HG03469 (cell line): Measurements from ENCODE around the gene DDR2.

Source experiments
- ATAC-seq: cut with Tn5 transposase; IDR thresholded peaks from one replicate; pipeline ENCODE4 v1.9.1; 2021; ENCODE audit warnings: mild to moderate bottlenecking, moderate library complexity, moderate number of reproducible peaks; ENCODE audit not compliant: unreplicated experiment

DDR2 gene

GRCh38 chr1:162670928-162671663 lies 38.8 kb downstream of the DDR2 start:
- ATAC-seq, result no peak

- ATAC-seq, result no peak
Measured at GRCh38 chr1:162671664-162672410, 39.6 kb downstream of the DDR2 start.

- ATAC-seq, result no peak
Measured at GRCh38 chr1:162672622-162673260, 40.5 kb downstream of the DDR2 start.

- no peak for ATAC-seq
Measured at GRCh38 chr1:162674034-162674608, 41.9 kb downstream of the DDR2 start.

GRCh38 chr1:162676087-162676486 lies 43.8 kb downstream of the DDR2 start:
- ATAC-seq, result no peak

- ATAC-seq, result no peak
Measured at GRCh38 chr1:162676750-162677149, 44.5 kb downstream of the DDR2 start.

GRCh38 chr1:162677607-162678371 lies 45.5 kb downstream of the DDR2 start:
- no peak for ATAC-seq

GRCh38 chr1:162678439-162678838 lies 46.2 kb downstream of the DDR2 start:
- ATAC-seq, result no peak

GRCh38 chr1:162679298-162679697 lies 47.0 kb downstream of the DDR2 start:
- no peak for ATAC-seq

GRCh38 chr1:162680419-162681121 lies 48.3 kb downstream of the DDR2 start:
- ATAC-seq, result no peak

- ATAC-seq, result no peak
Measured at GRCh38 chr1:162681122-162681436, 48.8 kb downstream of the DDR2 start.

GRCh38 chr1:162682013-162682419 lies 49.8 kb downstream of the DDR2 start:
- ATAC-seq, result no peak

- no peak for ATAC-seq
Measured at GRCh38 chr1:162687870-162688269, 55.6 kb downstream of the DDR2 start.

GRCh38 chr1:162688521-162688920 lies 56.3 kb downstream of the DDR2 start:
- no peak for ATAC-seq

- no peak for ATAC-seq
Measured at GRCh38 chr1:162688931-162689330, 56.7 kb downstream of the DDR2 start.

- no peak for ATAC-seq
Measured at GRCh38 chr1:162689745-162690671, 57.7 kb downstream of the DDR2 start.

- no peak for ATAC-seq
Measured at GRCh38 chr1:162690672-162691434, 58.6 kb downstream of the DDR2 start.

GRCh38 chr1:162691999-162692575 lies 59.8 kb downstream of the DDR2 start:
- ATAC-seq, result no peak
